ENCODE data around the gene EID3.
A peak's percentile ranks its signal among the peaks of the same experiment; 100 is the strongest.

Gene EID3

DNA sequence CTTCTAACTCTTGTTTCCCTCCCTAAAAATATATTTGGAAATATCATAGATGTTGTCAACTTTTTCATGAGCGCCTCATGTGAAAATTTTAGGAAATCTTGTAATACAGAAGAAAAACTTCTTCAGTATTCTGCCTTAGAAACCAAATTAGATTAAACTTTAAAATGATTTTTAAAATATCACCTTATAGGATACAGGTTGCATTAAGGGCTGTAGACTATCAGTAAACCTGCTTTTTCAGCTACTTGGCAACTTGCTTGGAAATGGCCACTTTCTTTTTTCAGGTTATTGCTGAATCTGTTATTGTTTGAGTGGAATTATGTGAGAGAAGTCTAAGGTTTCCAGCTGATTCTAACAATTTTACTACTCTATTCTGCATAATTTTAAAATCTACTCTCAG, 9.1 kb downstream of the EID3 start:
- H3K4me3 ChIP-seq (ENCODE audit: control insufficient read depth, low read depth, low read length): no peak overlapping the region
- TF ChIP-seq CTCF (conservative IDR thresholded peaks at IDR 0.05; ENCODE audit: control insufficient read depth, insufficient read depth, low read depth, low read length): no peak
- no peak for DNase-seq (ENCODE audit: low read depth)

DNA sequence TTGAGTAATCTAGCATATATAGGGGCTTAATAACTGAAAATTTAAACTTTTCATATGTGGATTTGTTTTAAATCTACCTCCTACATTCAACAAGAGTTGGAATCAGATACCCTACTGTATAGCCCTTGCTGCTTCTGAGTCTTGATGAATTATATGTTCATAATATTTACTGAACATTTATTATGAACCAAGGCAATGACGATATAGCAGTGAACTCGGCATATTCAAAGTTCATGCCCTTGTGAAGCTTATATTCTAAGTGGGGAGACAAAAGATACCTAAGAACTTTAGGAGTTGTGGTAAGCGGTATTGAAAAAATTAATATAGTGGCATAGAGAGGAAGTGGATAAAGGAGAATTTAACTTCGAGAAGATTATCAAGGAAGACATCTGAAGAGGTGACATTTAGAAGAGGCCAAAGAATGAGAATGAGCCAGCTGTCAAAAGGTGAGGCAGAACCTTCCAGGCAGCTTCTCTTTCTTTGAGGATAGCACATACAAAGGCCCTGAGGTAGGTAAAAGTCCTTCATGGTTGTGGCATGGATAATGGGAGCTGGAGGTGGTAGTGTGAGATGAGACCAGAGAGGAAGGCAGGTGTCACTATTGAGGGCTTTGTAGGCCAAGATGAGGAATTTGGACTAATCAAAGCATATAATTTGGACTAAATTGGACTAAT, 10.2 kb downstream of the EID3 start:
- no peak overlapping the region for H3K4me3 ChIP-seq (ENCODE audit: control insufficient read depth, low read depth, low read length)
- no peak for DNase-seq (ENCODE audit: low read depth)
- TF ChIP-seq CTCF (conservative IDR thresholded peaks at IDR 0.05; ENCODE audit: control insufficient read depth, insufficient read depth, low read depth, low read length): no peak

DNA sequence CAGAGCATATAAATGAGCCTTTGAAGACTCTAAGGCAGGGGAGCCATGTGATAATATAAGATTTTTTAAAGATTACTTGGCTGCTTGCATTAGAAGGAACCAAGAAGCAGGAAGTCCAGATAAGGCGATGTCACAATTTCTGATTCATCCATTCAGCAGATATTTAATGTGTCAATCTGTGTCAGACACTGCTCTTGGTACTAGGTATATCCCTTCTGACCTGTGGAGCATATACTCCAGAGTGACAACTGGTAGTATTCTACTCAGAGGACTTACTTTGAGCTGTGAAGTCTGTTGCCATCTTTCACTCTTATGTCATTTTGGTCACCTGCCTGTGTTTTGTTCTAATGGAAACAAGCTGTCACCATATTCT, 10.7 kb downstream of the EID3 start:
- TF ChIP-seq CTCF (conservative IDR thresholded peaks at IDR 0.05; ENCODE audit: control insufficient read depth, insufficient read depth, low read depth, low read length): no peak
- no peak overlapping the region for H3K4me3 ChIP-seq (ENCODE audit: control insufficient read depth, low read depth, low read length)
- DNase-seq (ENCODE audit: low read depth): peak; percentile 23

GRCh38 chr12:104315326-104316224, 12.0 kb downstream of the EID3 start:
- no peak for DNase-seq (ENCODE audit: low read depth)
- no peak for TF ChIP-seq CTCF (conservative IDR thresholded peaks at IDR 0.05; ENCODE audit: control insufficient read depth, insufficient read depth, low read depth, low read length)
- H3K4me3 ChIP-seq (ENCODE audit: control insufficient read depth, low read depth, low read length): no peak overlapping the region

DNA sequence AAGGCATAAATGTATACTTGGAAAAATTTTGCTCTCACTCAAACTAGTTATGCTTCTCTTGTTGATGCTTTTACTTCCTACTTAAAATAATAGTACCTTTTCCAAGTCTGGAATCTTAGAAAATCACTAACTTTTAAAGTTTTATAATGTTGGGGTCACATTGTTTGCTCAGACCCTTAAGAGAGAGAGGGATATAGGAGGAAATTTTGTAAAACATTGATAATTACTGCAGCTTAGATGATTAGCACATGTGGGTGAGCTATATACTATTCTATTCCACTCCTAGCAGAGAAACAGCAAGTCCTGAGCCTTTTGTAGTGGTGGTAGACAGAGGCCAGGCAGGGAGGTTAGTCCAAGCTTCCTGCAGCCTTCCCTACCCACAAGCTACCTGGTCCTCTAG, 13.4 kb downstream of the EID3 start:
- no peak for DNase-seq (ENCODE audit: low read depth)
- no peak overlapping the region for H3K4me3 ChIP-seq (ENCODE audit: control insufficient read depth, low read depth, low read length)
- no peak for TF ChIP-seq CTCF (conservative IDR thresholded peaks at IDR 0.05; ENCODE audit: control insufficient read depth, insufficient read depth, low read depth, low read length)

- no peak for TF ChIP-seq CTCF (conservative IDR thresholded peaks at IDR 0.05; ENCODE audit: control insufficient read depth, insufficient read depth, low read depth, low read length)
- no peak for DNase-seq (ENCODE audit: low read depth)
- no peak overlapping the region for H3K4me3 ChIP-seq (ENCODE audit: control insufficient read depth, low read depth, low read length)
Measured at GRCh38 chr12:104317538-104318210, 14.1 kb downstream of the EID3 start.

Data from fibroblast of mammary gland (primary cell).